Natural killer cell (primary cell): Measurements from ENCODE around the gene ZDHHC21. TPM values are rescaled to one million over a fixed set of nuclear protein-coding genes. Genes with fewer than 3 reads are reported as not detected.

Experiments used
- ATAC-seq, 3 donors: fragments of 150-1000 bp in 2 of 3; fragments of 200-7000 bp in 1 of 3; cut with Tn5 transposase; 1 replicate in 1 of 3; 2 replicates in 2 of 3; pipeline ENCODE4 v1.10.0; 2021; ENCODE audit warnings: mild to moderate bottlenecking in 2 of 3, moderate library complexity in 2 of 3
- DNase-seq, 2 donors: peaks; one replicate each; pipeline versions ENCODE4 v3.0.0 to v3.0.0-alpha.2; 2013 to 2021; ENCODE audit warnings: mixed read lengths in 1 of 2
- H3K27ac ChIP-seq: one replicate; pipeline ENCODE4 v1.5.1; 2013; ENCODE audit warnings: mild to moderate bottlenecking, low read length
- H3K27me3 ChIP-seq: one replicate; pipeline ENCODE4 v1.6.1; 2013; ENCODE audit warnings: low read length; ENCODE audit not compliant: control insufficient read depth, insufficient read depth
- H3K36me3 ChIP-seq: one replicate; pipeline ENCODE4 v1.6.1; 2013; ENCODE audit warnings: low read length; ENCODE audit not compliant: control insufficient read depth, insufficient read depth
- H3K4me1 ChIP-seq: one replicate; pipeline ENCODE4 v1.6.1; 2013; ENCODE audit warnings: low read length; ENCODE audit not compliant: control insufficient read depth, insufficient read depth
- H3K4me3 ChIP-seq: one replicate; pipeline ENCODE4 v1.5.1; 2013; ENCODE audit warnings: low read length
- H3K9me3 ChIP-seq: one replicate; pipeline ENCODE4 v1.6.1; 2013; ENCODE audit warnings: low read length; ENCODE audit not compliant: control insufficient read depth, insufficient read depth
- H3K27ac Mint-ChIP-seq, 2 donors: one replicate each; pipeline ENCODE4 v1.8.0; 2022; ENCODE audit warnings: mild to moderate bottlenecking in 2 of 2, mixed read lengths in 2 of 2, moderate library complexity in 1 of 2
- H3K27me3 Mint-ChIP-seq, 2 donors: one replicate each; pipeline ENCODE4 v1.8.0; 2022; ENCODE audit warnings: low read depth in 2 of 2, mixed read lengths in 2 of 2
- H3K36me3 Mint-ChIP-seq: one replicate; pipeline ENCODE4 v1.8.0; 2022; ENCODE audit warnings: mixed read lengths
- H3K4me1 Mint-ChIP-seq, 2 donors: one replicate each; pipeline ENCODE4 v1.8.0; 2022; ENCODE audit warnings: mixed read lengths in 2 of 2
- H3K4me3 Mint-ChIP-seq: one replicate; pipeline ENCODE4 v1.8.0; 2022; ENCODE audit warnings: mild to moderate bottlenecking, moderate library complexity, mixed read lengths
- H3K9me3 Mint-ChIP-seq, 2 donors: one replicate each; pipeline ENCODE4 v1.8.0; 2022; ENCODE audit warnings: mixed read lengths in 2 of 2
- CTCF ChIP-seq: fragments of 200-600 bp; IDR thresholded peaks from one replicate; pipeline ENCODE4 v1.8.0; 2022; ENCODE audit warnings: antibody characterized with exemption
- WGBS: methylation state at CpG from one replicate; pipeline ENCODE4 v1.1.7; 2013; ENCODE audit warnings: missing lambda C conversion rate; ENCODE audit not compliant: insufficient coverage; 5-methylcytosine and 5-hydroxymethylcytosine counted together
- intact Hi-C: fragments of 100-400 bp; cut with micrococcal nuclease; formaldehyde crosslinking; loops from one replicate; pipeline ENCODE4 v1.14.2; 2022
- total RNA-seq, 4 donors: library from RNA; stranded (reverse); fragments of 120-200 nt in 1 of 4; gene quantifications; one replicate each; pipeline versions ENCODE4 v1.2.3 to v1.2.4, GENCODE V29; 2013 to 2022

The ZDHHC21 gene
- total RNA-seq, 3 donors from 2014 or later (not counting 1 experiment from before 2014, with no cell fraction given), result 9.2 to 17.8 (median 12.9) TPM

GRCh38 chr9:14731294-14731981, 38.2 kb upstream of the ZDHHC21 start:
- H3K4me1 ChIP-seq, result no peaks in the 10 kb centered on the region
- 100% methylated on average over 1 of the region's 1 CpG for WGBS
- H3K27me3 ChIP-seq, result no peaks in the 10 kb centered on the region
- no peak overlapping the region for H3K27ac ChIP-seq
- DNase-seq, result no peak
- H3K36me3 ChIP-seq, result no peaks in the 10 kb centered on the region
- intact Hi-C loops, result no loop called here
- TF ChIP-seq CTCF, result no peak
- no peaks in the 10 kb centered on the region for H3K36me3 Mint-ChIP-seq
- ATAC-seq, result no peak
- no peaks in the 10 kb centered on the region for H3K4me1 Mint-ChIP-seq
- H3K27ac Mint-ChIP-seq, result no peak overlapping the region
- H3K27me3 Mint-ChIP-seq, result peaks cover 3 to 14% of the 10 kb centered on the region in 2 donors
- no peaks in the 10 kb centered on the region for H3K9me3 Mint-ChIP-seq
- H3K4me3 Mint-ChIP-seq, result no peak overlapping the region
- H3K9me3 ChIP-seq, result no peaks in the 10 kb centered on the region
- no peak overlapping the region for H3K4me3 ChIP-seq

- 100% methylated on average over 2 of the region's 2 CpGs for WGBS
- no peak for DNase-seq
- Mint-ChIP-seq H3K27me3 (peaks cover 3 to 14% of the 10 kb centered on the region in 2 donors), H3K4me1 (no peaks in the 10 kb centered on the region), H3K9me3 (no peaks in the 10 kb centered on the region), H3K27ac (no peak overlapping the region), H3K36me3 (no peaks in the 10 kb centered on the region), H3K4me3 (no peak overlapping the region)
- no peaks in the 10 kb centered on the region for H3K9me3 ChIP-seq
- TF ChIP-seq CTCF, result no peak
- H3K27me3 ChIP-seq, result no peaks in the 10 kb centered on the region
- no peak overlapping the region for H3K27ac ChIP-seq
- no peak overlapping the region for H3K4me3 ChIP-seq
- intact Hi-C loops, result no loop called here
- no peaks in the 10 kb centered on the region for H3K4me1 ChIP-seq
- H3K36me3 ChIP-seq, result no peaks in the 10 kb centered on the region
- no peak for ATAC-seq
Measured at GRCh38 chr9:14730461-14730898, 37.2 kb upstream of the ZDHHC21 start.

GRCh38 chr9:14723301-14723700, 30.1 kb upstream of the ZDHHC21 start:
- intact Hi-C loops, result no loop called here
- ATAC-seq, result no peak
- no peak for TF ChIP-seq CTCF
- Histone ChIP-seq H3K27ac (no peak overlapping the region), H3K9me3 (no peaks in the 10 kb centered on the region), H3K4me1 (no peaks in the 10 kb centered on the region), H3K4me3 (no peak overlapping the region), H3K36me3 (no peaks in the 10 kb centered on the region), H3K27me3 (no peaks in the 10 kb centered on the region)
- Mint-ChIP-seq H3K27me3 (peaks cover 9 to 36% of the 10 kb centered on the region in 2 donors), H3K9me3 (no peaks in the 10 kb centered on the region), H3K4me3 (no peak overlapping the region), H3K36me3 (no peaks in the 10 kb centered on the region), H3K4me1 (no peaks in the 10 kb centered on the region), H3K27ac (no peak overlapping the region)
- 77% methylated on average over 3 of the region's 4 CpGs for WGBS
- no peak for DNase-seq
